Stromal cell of bone marrow (primary cell): Measurements from ENCODE around the gene PLXNA4.
A peak's percentile ranks its signal among the peaks of the same experiment; 100 is the strongest.
"Not testable (repeated sequence)": the region's sequence is repeated elsewhere in the genome, so short reads cannot be mapped to it uniquely, and the experiment has no call there.

Source experiments
- DNase-seq: peaks from one replicate; pipeline ENCODE4 v3.0.0-alpha.2; 2012; ENCODE audit warnings: low read depth

The PLXNA4 gene

GRCh38 chr7:132575982-132576720, at the start of gene PLXNA4:
Gene PLXNA4 (minus strand): TSS chr7:132576470. CDS start chr7:132508693, 67,777 bp downstream.
- DNase-seq, result no peak

- DNase-seq, result no peak
These were observed 49.4 kb upstream of the PLXNA4 start for GRCh38 chr7:132625651-132626050.

GRCh38 chr7:132622081-132622480, 45.8 kb upstream of the PLXNA4 start:
- no peak for DNase-seq

GRCh38 chr7:132619967-132620366, 43.7 kb upstream of the PLXNA4 start:
- no peak for DNase-seq

GRCh38 chr7:132618956-132619305, 42.7 kb upstream of the PLXNA4 start:
- peak; percentile 28 for DNase-seq

- DNase-seq, result no peak
These were observed 42.1 kb upstream of the PLXNA4 start for GRCh38 chr7:132618271-132618955.

GRCh38 chr7:132614428-132615318, 38.4 kb upstream of the PLXNA4 start:
- DNase-seq, result no peak

- no peak for DNase-seq
These were observed 37.5 kb upstream of the PLXNA4 start for GRCh38 chr7:132613737-132614136.

- DNase-seq, result no peak
These were observed 34.7 kb upstream of the PLXNA4 start for GRCh38 chr7:132610995-132611394.

GRCh38 chr7:132609906-132610520, 33.7 kb upstream of the PLXNA4 start:
- no peak for DNase-seq

GRCh38 chr7:132609222-132609621, 33.0 kb upstream of the PLXNA4 start:
- DNase-seq, result no peak

GRCh38 chr7:132608523-132608922, 32.3 kb upstream of the PLXNA4 start:
- DNase-seq, result no peak

GRCh38 chr7:132607656-132608055, 31.4 kb upstream of the PLXNA4 start:
- DNase-seq, result no peak

GRCh38 chr7:132604121-132604520, 27.9 kb upstream of the PLXNA4 start:
- DNase-seq, result no peak

GRCh38 chr7:132603220-132603833, 27.1 kb upstream of the PLXNA4 start:
- DNase-seq, result no peak

- no peak for DNase-seq
These were observed 25.5 kb upstream of the PLXNA4 start for GRCh38 chr7:132601783-132602182.

- DNase-seq, result no peak
These were observed 20.3 kb upstream of the PLXNA4 start for GRCh38 chr7:132596588-132596987.

GRCh38 chr7:132594741-132595140, 18.5 kb upstream of the PLXNA4 start:
- not testable (repeated sequence) for DNase-seq

- DNase-seq, result no peak
These were observed 16.7 kb upstream of the PLXNA4 start for GRCh38 chr7:132592936-132593335.

GRCh38 chr7:132592231-132592920, 16.1 kb upstream of the PLXNA4 start:
- no peak for DNase-seq

- no peak for DNase-seq
These were observed 13.9 kb upstream of the PLXNA4 start for GRCh38 chr7:132590162-132590561.
